ENCODE data around the gene C19orf67.

Gene C19orf67

DNA sequence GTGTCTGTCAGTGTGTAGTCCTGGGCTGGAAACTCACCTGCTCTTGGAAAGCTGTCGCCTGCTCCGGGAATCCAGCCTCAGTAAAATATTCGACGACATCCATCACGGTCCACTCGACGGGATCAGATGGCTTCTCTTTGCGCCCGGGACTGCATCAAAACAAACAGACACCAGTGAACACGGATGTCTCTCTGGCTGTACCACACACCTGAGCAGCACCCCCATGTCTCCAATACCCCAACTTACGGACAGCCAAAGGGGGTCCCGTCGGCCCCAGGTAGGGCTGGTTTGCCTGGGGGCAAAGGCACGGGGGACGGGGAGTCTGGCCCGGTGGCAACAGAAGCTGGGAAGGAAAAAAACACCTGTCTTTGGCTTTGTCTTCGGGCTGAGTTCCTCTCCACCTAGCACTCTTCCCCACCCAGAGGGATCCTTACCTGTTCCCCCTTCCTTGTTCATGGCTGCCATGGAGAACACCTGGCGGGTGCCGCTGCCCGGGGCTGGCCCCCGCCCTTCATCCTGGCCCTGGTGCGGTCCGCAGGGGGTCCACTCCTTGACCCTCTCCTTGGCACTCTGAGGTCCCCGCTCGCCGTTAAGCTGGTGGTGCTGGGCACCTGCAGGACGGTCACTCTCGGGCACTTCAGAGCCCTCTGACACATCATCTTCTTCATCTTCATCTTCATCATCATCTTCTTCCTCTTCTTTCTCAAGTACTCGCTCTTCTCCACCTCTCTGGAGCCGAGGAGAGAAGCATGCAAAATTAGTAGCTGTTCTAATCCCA is 3.2 kb upstream of the C19orf67 start:
- in situ Hi-C loops (cut with HindIII; ENCODE audit: low sequenced_read_pairs), result loop anchor here (25.0 kb wide), 1 partner anchor 352 kb away; a partner anchor contains a TSS

- in situ Hi-C loops (cut with HindIII; ENCODE audit: low sequenced_read_pairs), result loop anchor here (25.0 kb wide), 1 partner anchor 349 kb away; a partner anchor contains a TSS
Observed at GRCh38 chr19:14086098-14086497, 515 bp upstream of the C19orf67 start.

DNA sequence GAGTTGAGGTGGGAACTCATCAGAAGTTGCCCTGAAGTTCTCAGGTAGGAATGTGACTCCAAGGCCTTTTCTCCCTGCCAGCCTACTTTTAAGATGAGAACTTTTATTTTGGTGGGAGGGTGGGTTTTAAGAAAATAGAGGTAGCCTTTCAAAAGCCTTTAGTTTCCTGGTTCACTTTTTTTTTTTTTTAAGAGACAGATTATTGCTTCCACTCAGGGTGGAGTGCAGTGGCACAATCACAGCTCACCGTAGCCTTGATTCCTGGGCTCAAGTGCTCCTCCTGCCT is 3.0 kb downstream of the C19orf67 start:
- in situ Hi-C loops (cut with HindIII; ENCODE audit: low sequenced_read_pairs), result loop anchor here (25.0 kb wide), 1 partner anchor 345 kb away; a partner anchor contains a TSS

- in situ Hi-C loops (cut with HindIII; ENCODE audit: low sequenced_read_pairs), result loop anchor here (25.0 kb wide), 1 partner anchor 345 kb away; a partner anchor contains a TSS
Observed at GRCh38 chr19:14081797-14082674, 3.5 kb downstream of the C19orf67 start.

DNA sequence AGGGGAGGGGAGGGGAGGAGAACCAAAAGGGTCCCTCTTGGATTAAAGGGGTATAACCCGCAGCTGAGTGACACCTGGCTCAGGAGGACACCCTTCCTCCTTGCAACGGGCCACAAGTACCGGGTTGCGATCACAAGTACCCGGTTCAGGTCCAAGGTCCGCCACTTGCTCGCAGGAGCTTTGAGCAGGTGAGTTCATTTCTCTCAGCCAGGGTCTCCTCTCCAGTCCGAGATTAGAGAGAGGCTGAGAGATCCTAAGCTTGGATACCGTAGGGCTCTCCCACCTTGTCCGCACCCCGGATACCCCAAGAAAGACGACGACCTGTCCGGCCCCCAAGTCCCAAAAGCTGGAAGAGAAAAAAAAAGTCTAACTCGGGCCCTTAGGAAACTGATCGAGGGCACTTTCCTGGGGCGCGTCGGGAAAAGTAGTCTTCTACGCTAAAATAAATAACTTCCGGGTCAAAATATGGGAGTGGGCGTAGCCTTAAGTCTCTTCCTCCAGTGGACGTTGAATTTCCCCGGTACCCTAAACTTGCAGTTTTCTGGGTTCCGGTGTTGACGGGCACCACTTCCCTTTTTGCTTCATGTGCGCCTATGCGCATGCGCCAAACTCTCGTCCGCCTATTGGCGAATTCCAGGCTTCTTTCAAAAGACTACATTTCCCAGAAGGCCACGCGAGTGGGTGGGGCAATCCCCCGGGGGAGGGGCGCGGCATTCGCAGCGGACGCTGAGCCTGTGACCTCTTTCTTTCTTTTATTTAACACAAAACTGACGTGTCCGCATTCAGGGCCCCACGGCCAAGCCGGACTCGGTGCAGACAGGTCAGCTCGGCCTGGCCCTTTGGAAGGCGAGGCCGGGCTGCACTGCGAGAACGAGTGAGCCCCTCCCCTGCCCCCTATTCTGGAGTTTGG is 4.4 kb downstream of the C19orf67 start:
- in situ Hi-C loops (cut with HindIII; ENCODE audit: low sequenced_read_pairs), result loop anchor here (25.0 kb wide), 1 partner anchor 344 kb away; a partner anchor contains a TSS

DNA sequence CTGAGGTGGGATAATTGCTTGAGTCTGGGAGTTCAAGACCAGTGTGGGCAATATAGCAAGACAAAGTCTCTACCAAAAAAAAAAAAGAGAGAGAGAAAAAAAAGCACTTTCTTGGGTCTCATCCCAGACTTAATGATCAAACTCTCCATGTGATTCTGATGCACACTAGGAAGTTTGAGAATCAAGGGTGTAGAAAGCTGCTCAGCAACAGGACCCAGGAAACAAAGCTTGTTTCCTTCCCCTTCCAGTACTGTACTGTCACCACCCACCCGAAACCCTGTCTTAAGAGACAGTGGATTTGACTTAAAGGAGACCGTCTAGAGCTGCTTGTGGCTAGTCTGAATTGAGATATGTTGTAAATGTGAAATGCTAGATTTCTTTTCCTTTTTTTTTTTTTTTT is 7.2 kb downstream of the C19orf67 start:
- in situ Hi-C loops (cut with HindIII; ENCODE audit: low sequenced_read_pairs), result loop anchor here (5.0 to 25.0 kb wide), 3 partner anchors 59 to 341 kb away; partner anchors contain the start of gene ASF1B

DNA sequence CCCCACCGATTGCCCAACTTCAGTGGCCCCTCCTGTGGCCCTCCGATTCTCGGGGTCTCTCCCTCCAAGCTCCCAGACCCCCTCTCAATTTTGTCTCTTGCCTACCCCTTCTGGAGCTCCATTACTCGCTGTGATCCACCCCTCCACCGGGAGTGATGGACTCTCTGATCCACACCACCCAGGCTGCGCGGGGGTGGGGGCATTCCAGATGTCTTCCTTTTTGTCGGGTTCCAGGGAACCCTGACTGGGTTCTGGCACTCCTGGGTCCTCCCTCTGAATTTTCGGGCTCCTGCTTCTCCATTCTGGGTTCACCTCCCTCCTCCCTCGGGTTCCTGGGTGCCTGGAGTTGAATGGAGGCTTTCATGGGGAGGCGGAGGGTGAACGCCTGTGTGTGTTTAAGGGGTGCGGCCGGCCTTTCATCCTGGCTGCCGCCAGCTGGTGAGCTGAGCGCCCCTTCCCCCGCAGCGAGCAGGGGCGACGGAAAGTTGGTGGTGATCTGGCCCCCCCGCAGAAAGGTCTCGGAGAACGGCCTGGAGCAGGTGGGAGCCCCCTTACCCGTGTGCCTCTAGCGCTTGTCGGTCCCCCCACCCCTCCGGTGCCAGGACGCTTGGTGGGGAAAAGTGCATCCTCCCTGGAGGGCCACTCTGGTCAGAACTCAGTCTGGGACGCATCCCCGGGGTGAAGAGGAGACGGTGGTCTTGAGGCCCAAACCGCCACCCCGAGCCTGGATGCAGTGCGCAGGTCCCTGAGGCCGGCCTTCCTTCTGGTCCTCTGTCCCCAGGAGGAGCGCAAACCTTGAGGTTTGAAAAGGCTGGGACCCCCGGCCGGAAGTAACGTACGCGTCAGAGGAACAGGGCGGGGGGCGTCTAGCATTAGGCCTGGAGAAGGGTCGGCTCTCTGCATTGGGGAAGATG is 11.4 kb downstream of the C19orf67 start:
- in situ Hi-C loops (cut with HindIII; ENCODE audit: low sequenced_read_pairs), result no loop called here

DNA sequence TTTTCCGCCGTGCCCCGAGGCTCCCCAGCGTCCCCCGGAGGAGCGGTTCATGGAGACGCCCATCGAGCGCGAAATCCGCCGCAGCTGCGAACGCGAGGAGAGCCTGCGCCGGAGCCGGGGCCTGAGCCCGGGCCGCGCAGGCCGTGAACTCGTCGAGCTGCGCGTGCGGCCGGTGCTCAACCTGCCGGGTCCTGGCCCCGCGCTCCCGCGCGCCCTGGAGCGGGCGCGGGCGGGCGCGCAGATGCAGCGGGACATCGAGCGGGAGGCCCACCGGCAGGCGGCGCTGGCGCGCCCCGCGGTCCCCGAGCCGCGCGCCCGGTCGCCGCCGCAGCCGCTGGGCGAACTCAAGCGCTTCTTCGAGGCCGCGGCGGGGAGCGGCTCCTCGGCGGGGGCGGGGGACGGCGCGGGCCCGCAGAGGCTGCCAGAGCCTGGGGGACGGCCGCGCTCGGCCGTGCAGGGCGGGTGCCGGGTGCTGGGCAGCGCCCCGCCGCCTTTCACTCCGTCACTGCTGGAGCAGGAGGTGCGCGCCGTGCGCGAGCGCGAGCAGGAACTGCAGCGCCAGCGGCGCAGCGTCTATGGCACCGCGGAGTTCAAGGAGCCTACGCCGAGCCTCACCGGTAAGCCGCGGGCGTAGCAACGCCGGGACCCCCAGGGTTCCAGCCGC is 12.2 kb downstream of the C19orf67 start:
- in situ Hi-C loops (cut with HindIII; ENCODE audit: low sequenced_read_pairs), result no loop called here

DNA sequence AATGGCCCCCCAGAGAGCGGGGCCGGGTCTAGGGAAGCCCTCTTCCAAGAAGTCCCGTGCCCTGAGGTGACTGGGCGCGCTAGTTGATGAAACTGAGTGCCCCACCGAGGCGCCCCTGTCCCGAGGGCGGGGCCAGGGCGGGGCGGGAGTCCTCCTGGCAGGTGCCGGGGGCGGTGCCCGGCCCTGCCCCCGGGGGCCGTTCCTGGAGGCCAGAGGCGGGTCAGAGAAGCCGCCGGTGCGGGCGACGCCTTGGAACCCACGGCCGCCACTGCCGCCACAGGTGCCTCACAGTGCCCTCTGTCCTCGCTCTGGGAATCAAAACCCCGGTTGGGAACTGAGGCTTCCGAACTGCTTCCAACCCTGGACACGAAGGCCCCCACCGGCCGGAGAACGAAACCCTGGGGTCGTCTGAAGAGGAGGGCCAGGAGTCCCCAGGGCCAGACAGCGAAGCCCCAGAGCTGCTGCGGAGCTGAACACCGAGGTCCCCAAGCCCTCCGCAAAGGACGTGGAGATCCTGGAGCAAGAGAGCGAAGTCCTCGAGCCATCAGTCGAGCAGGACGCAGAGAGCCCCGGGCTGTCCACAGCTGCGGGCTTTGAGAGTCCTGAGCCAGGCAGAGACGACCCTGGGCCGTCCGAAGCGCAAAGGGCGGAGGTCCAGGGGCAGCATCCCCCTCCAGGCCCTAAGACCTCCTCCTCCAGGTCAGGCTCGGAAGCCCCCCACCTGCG is 12.9 kb downstream of the C19orf67 start, which contains the start of gene MISP3:
MISP3 (plus strand) TSS at position 252 of the 726 bp plus-strand sequence. CDS start 524 bp downstream, outside the sequence.
- in situ Hi-C loops (cut with HindIII; ENCODE audit: low sequenced_read_pairs), result no loop called here

GRCh38 chr19:14070268-14071050 is 15.1 kb downstream of the C19orf67 start:
- in situ Hi-C loops (cut with HindIII; ENCODE audit: low sequenced_read_pairs), result no loop called here

DNA sequence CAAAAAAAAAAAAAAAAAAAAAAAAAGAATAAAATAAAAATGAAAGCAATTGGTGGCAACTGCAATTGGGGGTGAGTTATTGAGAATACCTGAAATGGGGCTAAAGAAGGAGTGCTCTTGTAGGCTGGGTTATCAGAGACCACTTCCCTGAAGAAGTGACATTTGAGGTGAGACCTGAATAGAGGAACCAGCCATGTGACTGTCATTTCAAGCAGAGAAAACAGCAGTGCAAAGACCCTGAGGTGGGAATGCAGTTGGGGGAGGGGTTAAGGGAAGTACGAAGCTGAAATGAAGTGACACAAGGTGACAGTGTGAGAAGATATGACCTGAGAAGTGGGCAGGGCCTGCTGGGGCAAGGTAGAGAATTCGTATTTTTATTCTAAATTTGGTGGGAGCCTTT is 19.4 kb downstream of the C19orf67 start:
- in situ Hi-C loops (cut with HindIII; ENCODE audit: low sequenced_read_pairs), result no loop called here

GRCh38 chr19:14063105-14063504 is 22.5 kb downstream of the C19orf67 start:
- in situ Hi-C loops (cut with HindIII; ENCODE audit: low sequenced_read_pairs), result no loop called here

DNA sequence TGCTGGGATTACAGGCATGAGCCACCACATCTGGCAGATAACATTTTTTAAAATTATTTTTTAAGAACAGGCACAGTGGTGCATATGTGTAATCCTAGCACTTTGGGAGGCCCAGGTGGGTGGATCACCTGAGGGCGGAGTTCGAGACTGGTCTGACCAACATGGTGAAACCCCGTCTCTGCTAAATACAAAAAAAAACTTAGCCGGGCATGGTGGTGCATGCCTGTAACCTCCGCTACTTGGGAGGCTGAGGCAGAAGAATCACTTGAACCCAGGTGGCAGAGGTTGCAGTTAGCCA is 23.1 kb downstream of the C19orf67 start:
- in situ Hi-C loops (cut with HindIII; ENCODE audit: low sequenced_read_pairs), result no loop called here

GRCh38 chr19:14061751-14062557 is 23.6 kb downstream of the C19orf67 start, which contains the start of gene PALM3:
Gene PALM3 (minus strand): TSS chr19:14062076. CDS start chr19:14061980, 96 bp downstream.
- in situ Hi-C loops (cut with HindIII; ENCODE audit: low sequenced_read_pairs), result no loop called here

GRCh38 chr19:14061081-14061749 is 24.4 kb downstream of the C19orf67 start:
- in situ Hi-C loops (cut with HindIII; ENCODE audit: low sequenced_read_pairs), result no loop called here

GRCh38 chr19:14059652-14060155 is 25.9 kb downstream of the C19orf67 start:
- in situ Hi-C loops (cut with HindIII; ENCODE audit: low sequenced_read_pairs), result no loop called here
